C4-2B (cell line): ENCODE data around the gene POLE.

Source experiments
- CTCF ChIP-seq: fragments of 450-650 bp; conservative IDR thresholded peaks from 2 replicates; pipeline ENCODE4 v1.5.1; 2017; ENCODE audit warnings: mild to moderate bottlenecking
- ZFX ChIP-seq: fragments of 450-650 bp; IDR thresholded peaks from 2 replicates; pipeline ENCODE4 v1.6.1; 2017

DNA sequence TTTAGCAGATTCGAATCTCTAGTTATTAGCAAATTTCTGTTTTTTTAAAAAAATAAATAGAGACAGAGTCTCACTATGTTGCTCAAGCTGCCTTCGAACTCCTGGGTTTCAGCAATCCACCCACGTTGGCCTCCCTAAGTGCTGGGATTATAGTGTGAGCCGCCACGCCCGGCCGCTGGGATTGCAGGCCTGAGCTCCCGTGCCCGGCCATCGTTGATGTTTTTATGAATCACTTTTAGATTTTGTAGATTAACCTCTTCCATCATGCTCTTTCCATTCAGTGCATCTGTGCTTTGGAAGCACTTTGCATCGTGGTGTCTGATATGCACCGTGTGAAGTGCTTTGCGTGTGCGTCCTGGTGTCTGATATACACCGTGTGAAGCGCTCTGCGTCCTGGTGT, 44.4 kb upstream of the POLE start:
- TF ChIP-seq CTCF (no peak), ZFX (no peak)
